Neural cell (in vitro differentiated cells): ENCODE results near the gene CTNNA1.

Experiments
- EZH2 ChIP-seq: fragments of 200-600, 300-800 bp; shearing (Covaris generic), sonication (generic); IDR thresholded peaks from 2 replicates; pipeline ENCODE4 v1.6.1; 2014; ENCODE audit warnings: antibody characterized with exemption, low read length, borderline replicate concordance, mild to moderate bottlenecking; ENCODE audit not compliant: insufficient read depth, poor library complexity, severe bottlenecking
- MXI1 ChIP-seq: fragments of 450-650 bp; conservative IDR thresholded peaks from 2 replicates; pipeline ENCODE4 v1.6.1; 2014; ENCODE audit warnings: antibody characterized with exemption, mild to moderate bottlenecking; ENCODE audit not compliant: poor library complexity, severe bottlenecking
- POLR2AphosphoS5 ChIP-seq: IDR thresholded peaks from 2 replicates; pipeline ENCODE4 v1.6.1; 2012
- RAD21 ChIP-seq: fragments of 450-650 bp; conservative IDR thresholded peaks from 2 replicates; pipeline ENCODE4 v1.6.1; 2014; ENCODE audit warnings: antibody characterized with exemption, mild to moderate bottlenecking, moderate library complexity
- SMC3 ChIP-seq: fragments of 450-650 bp; conservative IDR thresholded peaks from 2 replicates; pipeline ENCODE4 v1.6.1; 2014; ENCODE audit warnings: antibody characterized with exemption, mild to moderate bottlenecking, moderate library complexity; ENCODE audit not compliant: poor library complexity
- TF ChIP-seq, protein P1 (sequence below): fragments of 450-650 bp; IDR thresholded peaks from 2 replicates; pipeline ENCODE4 v1.5.1; 2014; ENCODE audit warnings: antibody characterized with exemption, mild to moderate bottlenecking, moderate library complexity; ENCODE audit not compliant: poor library complexity, severe bottlenecking

DNA sequence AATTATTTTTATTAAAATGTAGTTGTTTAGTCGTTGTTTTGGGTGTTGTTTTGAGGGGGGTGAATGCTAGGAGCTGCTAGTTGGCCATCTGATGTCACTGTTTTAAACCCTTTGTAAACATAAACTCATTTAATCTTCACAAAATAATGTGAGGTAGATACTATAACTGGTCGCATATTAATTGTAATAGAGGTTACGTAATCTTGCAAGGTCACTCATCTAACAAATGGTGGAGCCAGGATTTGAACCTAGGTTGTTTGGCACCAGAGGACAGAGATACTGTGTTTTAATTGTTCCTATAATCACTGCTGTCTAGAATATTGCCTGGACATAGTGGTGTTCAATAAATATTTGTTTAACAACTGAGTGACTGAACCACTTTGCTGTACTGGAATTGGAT lies 67.5 kb downstream of the CTNNA1 start:
- TF ChIP-seq, protein P1, sequence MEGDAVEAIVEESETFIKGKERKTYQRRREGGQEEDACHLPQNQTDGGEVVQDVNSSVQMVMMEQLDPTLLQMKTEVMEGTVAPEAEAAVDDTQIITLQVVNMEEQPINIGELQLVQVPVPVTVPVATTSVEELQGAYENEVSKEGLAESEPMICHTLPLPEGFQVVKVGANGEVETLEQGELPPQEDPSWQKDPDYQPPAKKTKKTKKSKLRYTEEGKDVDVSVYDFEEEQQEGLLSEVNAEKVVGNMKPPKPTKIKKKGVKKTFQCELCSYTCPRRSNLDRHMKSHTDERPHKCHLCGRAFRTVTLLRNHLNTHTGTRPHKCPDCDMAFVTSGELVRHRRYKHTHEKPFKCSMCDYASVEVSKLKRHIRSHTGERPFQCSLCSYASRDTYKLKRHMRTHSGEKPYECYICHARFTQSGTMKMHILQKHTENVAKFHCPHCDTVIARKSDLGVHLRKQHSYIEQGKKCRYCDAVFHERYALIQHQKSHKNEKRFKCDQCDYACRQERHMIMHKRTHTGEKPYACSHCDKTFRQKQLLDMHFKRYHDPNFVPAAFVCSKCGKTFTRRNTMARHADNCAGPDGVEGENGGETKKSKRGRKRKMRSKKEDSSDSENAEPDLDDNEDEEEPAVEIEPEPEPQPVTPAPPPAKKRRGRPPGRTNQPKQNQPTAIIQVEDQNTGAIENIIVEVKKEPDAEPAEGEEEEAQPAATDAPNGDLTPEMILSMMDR: no peak
- TF ChIP-seq MXI1 (no peak), SMC3 (no peak), EZH2 (no peak), POLR2AphosphoS5 (no peak), RAD21 (no peak)
